ENCODE data around the gene FBXL17.

Gene FBXL17

GRCh38 chr5:107990881-107991810, 390.8 kb downstream of the FBXL17 start:
- DNase-seq (ENCODE audit: low read depth), result no peak

- DNase-seq (ENCODE audit: low read depth), result no peak
Measured at GRCh38 chr5:107985144-107985543, 396.8 kb downstream of the FBXL17 start.

- no peak for DNase-seq (ENCODE audit: low read depth)
Measured at GRCh38 chr5:107982703-107983425, 399.0 kb downstream of the FBXL17 start.

GRCh38 chr5:107980923-107981692, 400.8 kb downstream of the FBXL17 start:
- DNase-seq (ENCODE audit: low read depth), result no peak

GRCh38 chr5:107979900-107980299, 402.0 kb downstream of the FBXL17 start:
- DNase-seq (ENCODE audit: low read depth), result no peak

- no peak for DNase-seq (ENCODE audit: low read depth)
Measured at GRCh38 chr5:107979291-107979690, 402.6 kb downstream of the FBXL17 start.

- no peak for DNase-seq (ENCODE audit: low read depth)
Measured at GRCh38 chr5:107977550-107978071, 404.3 kb downstream of the FBXL17 start.

- no peak for DNase-seq (ENCODE audit: low read depth)
Measured at GRCh38 chr5:107975568-107975967, 406.3 kb downstream of the FBXL17 start.

- no peak for DNase-seq (ENCODE audit: low read depth)
Measured at GRCh38 chr5:107971846-107972245, 410.1 kb downstream of the FBXL17 start.

GRCh38 chr5:107969847-107970246, 412.1 kb downstream of the FBXL17 start:
- DNase-seq (ENCODE audit: low read depth), result no peak

- DNase-seq (ENCODE audit: low read depth), result no peak
Measured at GRCh38 chr5:107968998-107969397, 412.9 kb downstream of the FBXL17 start.

- DNase-seq (ENCODE audit: low read depth), result no peak
Measured at GRCh38 chr5:107968406-107968843, 413.5 kb downstream of the FBXL17 start.

- DNase-seq (ENCODE audit: low read depth), result no peak
Measured at GRCh38 chr5:107966201-107966600, 415.7 kb downstream of the FBXL17 start.

- no peak for DNase-seq (ENCODE audit: low read depth)
Measured at GRCh38 chr5:107964722-107965121, 417.2 kb downstream of the FBXL17 start.

- DNase-seq (ENCODE audit: low read depth), result no peak
Measured at GRCh38 chr5:107959573-107960279, 422.2 kb downstream of the FBXL17 start.

GRCh38 chr5:107958861-107959260, 423.0 kb downstream of the FBXL17 start:
- no peak for DNase-seq (ENCODE audit: low read depth)

- DNase-seq (ENCODE audit: low read depth), result no peak
Measured at GRCh38 chr5:107958432-107958831, 423.5 kb downstream of the FBXL17 start.

GRCh38 chr5:107957051-107957450, 424.8 kb downstream of the FBXL17 start:
- DNase-seq (ENCODE audit: low read depth), result no peak

GRCh38 chr5:107955321-107955720, 426.6 kb downstream of the FBXL17 start:
- no peak for DNase-seq (ENCODE audit: low read depth)

GRCh38 chr5:107954254-107954653, 427.6 kb downstream of the FBXL17 start:
- no peak for DNase-seq (ENCODE audit: low read depth)

GRCh38 chr5:107952450-107952849, 429.4 kb downstream of the FBXL17 start:
- DNase-seq (ENCODE audit: low read depth), result no peak
